ENCODE data around the gene MGLL. TPM values are rescaled to one million over a fixed set of nuclear protein-coding genes. Genes with fewer than 3 reads are reported as not detected.
"Not testable (repeated sequence)": the region's sequence is repeated elsewhere in the genome, so short reads cannot be mapped to it uniquely, and the experiment has no call there.

Gene MGLL
- total RNA-seq, 1 experiment from 2014 or later = 10.5 TPM

DNA sequence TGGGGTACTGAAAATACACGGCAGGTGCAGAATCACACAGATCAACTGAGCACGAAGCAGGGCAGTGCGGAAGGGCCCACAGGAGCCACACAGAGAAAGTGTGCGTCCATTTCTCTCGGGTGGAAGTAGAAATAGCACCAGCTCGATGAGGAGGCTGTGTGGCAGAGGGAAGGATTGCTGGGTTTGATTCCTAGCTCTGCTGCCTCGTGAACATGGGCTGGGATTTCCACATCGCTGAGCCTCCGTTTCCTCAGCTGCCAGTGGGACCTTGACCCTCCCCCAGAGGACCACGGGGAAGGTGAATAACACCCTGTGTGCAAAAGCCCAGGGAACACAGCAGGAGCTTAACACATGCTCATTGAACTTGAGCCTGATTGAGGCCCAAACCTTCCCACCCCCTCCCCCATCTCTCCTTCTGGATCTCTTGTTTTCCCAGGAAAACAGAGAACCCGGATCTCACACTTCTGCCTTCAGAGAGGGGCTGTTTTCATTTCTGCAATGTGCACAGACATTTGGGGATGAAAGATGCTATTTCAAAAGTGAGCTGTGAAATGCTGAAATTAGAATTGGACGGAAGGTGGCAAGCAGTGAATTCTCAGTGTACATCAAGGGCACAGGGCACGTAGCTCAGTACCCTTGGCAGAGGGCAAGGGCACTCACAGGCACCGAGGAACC, 111.2 kb downstream of the MGLL start:
- DNase-seq (ENCODE audit: low read depth) = no peak

DNA sequence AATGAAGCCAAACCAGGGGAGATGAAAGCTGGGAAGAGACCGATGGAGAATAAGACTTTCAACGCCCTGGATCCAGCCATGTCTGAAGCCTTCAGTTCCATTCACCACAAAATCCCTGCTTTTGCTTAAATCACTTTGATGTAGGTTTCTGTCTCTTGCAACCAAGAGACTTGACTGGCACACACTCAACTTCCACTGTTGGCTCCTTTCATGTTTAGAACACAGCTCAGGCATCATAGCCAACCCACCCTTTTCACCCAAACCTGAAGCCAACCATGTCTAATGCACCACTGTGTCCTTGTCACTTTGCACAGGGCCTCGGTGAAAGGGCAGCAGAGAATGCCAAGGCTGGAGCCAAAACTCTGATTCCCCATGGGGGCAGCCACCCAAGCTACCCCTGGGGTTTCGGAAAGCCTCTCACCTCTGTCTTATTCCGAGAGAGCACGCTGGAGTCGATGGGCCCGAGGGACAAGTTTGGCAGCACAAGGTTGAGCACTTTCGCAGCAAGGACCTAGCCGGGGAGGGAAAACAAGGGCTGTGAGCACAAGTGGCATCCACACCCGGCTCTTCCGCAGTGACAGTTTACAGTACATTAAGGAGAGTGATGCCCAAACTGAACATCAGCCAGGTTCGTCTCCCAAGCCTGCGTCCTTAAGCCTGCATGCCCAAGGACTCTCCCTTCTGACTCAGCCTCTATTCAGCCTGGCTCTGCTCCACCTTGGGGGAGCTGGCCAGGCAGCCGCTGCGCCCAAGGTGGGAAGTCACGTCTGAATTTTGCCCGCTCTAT, 112.0 kb downstream of the MGLL start:
- peak; percentile 49 for DNase-seq (ENCODE audit: low read depth)

DNA sequence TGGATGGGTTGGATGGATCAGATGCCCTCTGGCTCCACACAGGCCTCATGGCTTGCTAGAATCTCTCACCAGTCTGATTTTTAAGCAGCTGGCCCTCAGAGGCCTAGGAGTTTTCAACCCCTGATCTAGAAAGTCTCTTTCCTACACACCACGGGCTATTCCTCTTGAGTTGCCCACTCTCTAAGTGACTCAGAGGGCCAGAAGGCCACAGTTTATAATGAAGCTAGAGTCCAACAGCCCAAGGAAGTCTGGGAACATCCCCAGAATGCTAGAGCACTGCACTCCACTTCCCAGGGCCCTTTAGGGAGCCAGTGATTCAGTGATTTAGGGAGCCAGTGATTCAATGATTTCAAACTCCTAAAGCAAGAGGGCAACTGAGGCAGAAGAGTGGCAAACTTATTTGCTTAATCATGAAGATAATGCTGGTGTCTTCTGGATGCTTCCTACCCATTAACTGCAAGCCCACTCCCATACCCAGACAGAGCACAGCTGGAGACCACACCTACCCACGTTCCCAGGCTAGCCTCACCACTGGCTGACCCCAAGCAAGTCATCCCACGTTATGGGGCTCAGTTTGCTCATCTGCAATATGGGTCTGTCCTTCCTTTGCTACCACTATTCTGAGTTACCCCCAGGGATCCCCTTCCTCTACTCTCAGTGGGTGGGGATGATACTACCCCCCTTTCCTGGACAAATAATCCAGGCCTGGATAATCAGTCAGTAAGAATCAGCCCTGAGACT, 112.8 kb downstream of the MGLL start:
- no peak for DNase-seq (ENCODE audit: low read depth)

- no peak for DNase-seq (ENCODE audit: low read depth)
These were observed 113.5 kb downstream of the MGLL start for GRCh38 chr3:127708837-127709236.

GRCh38 chr3:127707851-127708411, 114.4 kb downstream of the MGLL start:
- DNase-seq (ENCODE audit: low read depth) = no peak

- no peak for DNase-seq (ENCODE audit: low read depth)
These were observed 115.4 kb downstream of the MGLL start for GRCh38 chr3:127706785-127707351.

DNA sequence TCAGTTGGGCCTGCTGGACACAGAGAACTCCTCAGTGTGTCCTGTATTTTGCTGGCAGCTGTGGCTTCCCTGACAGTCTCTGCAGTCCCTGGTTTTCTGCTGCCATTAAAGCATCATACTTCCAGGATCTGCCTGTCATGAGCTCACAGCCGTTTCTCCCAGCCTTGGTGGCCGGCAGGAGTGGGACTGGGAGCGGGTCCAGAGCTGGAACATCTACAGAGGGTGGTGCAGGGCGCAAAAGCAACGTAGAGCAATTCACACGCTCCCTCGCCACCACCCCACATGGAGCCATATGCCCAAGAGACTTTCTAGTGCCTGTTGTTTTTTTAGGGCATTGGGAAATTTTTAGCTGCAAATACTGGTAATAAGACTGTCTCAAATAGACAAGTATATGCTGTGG, 116.0 kb downstream of the MGLL start:
- no peak for DNase-seq (ENCODE audit: low read depth)

DNA sequence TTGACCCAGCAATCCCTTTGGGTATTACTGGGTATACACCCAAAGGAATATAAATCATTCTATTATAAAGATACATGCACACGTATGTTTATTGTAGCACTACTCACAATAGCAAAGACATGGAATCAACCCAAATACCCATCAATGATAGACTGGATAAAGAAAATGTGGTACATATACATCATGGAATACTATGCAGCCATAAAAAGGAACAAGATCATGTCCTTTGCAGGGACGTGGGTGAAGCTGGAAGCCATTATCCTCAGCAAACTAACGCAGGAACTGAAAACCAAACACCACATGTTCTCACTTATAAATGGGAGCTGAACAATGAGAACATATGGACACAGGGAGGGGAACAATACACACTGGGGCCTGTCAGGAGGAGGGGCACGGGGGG, 117.5 kb downstream of the MGLL start:
- DNase-seq (ENCODE audit: low read depth) = not testable (repeated sequence)

- DNase-seq (ENCODE audit: low read depth) = no peak
These were observed 120.2 kb downstream of the MGLL start for GRCh38 chr3:127702151-127702578.

- no peak for DNase-seq (ENCODE audit: low read depth)
These were observed 120.9 kb downstream of the MGLL start for GRCh38 chr3:127701280-127701911.

DNA sequence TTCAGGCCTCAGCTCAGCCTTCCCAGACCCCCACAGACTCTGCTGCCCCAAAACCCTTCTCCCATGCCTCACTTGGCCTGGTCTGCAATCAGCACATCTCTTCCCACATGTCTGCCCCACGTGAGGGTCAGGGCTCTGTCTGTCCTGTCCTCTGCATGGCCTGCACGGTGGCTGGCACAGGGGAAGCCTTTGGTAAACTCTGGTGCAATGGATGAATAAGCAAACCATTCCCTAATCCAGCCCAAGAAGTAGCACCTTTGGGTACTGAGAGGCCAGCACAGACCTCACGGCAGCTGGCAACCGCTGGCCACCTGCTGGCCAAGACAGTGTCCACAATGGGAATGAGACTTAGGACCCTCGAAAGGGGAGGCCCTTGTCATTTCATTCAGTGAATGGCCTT, 121.9 kb downstream of the MGLL start:
- DNase-seq (ENCODE audit: low read depth) = no peak

GRCh38 chr3:127699416-127700300, 122.7 kb downstream of the MGLL start:
- peak; percentile 39 for DNase-seq (ENCODE audit: low read depth)

DNA sequence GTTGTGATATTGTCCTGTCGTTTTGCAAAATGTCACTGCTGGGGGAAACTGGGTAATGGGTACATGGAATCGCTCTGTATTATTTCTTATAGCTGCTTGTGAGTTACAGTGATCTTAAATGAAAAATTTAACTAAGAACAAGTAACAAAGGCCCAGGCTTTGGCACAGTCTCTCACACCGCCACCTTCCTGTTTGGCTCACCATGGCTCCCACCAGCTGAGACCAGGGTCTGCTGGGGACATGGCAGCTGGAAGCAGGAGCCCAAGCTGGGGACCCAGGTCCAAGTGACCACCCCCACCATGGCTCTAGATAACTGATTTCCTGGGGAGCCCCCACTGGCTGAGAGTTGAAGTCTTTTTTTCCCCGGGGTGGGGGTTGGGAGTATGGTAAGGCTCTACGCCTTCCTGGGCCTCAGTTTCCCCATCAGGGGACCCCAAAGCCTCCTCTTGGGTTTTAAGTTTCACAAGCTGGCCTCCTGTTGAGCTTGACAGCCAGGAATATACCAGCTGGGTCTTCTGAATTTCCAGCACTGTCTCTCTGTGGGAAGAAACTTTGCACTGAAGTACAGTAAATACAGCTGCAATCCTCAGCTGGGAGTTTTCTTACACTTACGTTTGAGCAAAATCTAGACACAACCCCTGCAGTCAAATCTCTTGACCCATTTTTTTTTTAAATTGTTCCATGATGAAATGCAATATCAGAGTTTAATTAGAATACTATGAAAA, 123.5 kb downstream of the MGLL start:
- no peak for DNase-seq (ENCODE audit: low read depth)

- no peak for DNase-seq (ENCODE audit: low read depth)
These were observed 124.0 kb downstream of the MGLL start for GRCh38 chr3:127698286-127698685.

GRCh38 chr3:127697551-127698240, 124.6 kb downstream of the MGLL start:
- DNase-seq (ENCODE audit: low read depth) = peak; percentile 85

GRCh38 chr3:127694467-127695215, 127.7 kb downstream of the MGLL start:
- DNase-seq (ENCODE audit: low read depth) = peak; percentile 82

DNA sequence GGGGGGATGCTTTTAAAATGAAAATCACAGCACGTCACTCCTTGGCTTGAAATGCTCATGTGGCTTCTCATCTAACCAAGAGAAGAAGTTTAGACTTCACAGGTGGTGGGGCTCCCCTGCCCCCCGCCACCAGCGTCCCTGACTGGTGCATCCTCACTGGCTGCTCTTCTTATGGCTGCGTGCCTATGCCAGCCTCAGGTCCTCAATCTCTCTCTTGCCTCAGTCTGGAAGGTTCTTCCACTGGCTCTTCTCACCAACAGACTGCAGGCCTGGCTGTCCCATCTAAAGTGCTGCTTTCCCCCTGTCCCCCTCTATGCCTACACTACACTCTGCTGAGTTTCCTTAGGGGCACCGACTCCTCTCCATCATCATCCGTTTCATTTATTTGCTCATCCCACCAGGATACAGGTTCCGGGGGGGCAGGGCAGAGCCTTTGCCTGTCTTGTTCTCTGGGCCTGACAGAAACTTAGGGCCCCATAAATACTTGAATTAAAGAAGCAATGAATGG, 128.9 kb downstream of the MGLL start:
- no peak for DNase-seq (ENCODE audit: low read depth)

Measured in HT1080 (cell line).